GM12878 (cell line): ENCODE data around the gene TOM1L2. TPM values are rescaled to one million over a fixed set of nuclear protein-coding genes. Genes with fewer than 3 reads are reported as not detected.

Experiments used
- ASH2L ChIP-seq: fragments of 300-600, 200-600 bp; sonication (generic); IDR thresholded peaks from 2 replicates; pipeline ENCODE4 v1.6.1; 2017; ENCODE audit warnings: low read depth, mild to moderate bottlenecking, borderline replicate concordance
- ATF7 ChIP-seq: fragments of 450-650 bp; IDR thresholded peaks from 2 replicates; pipeline ENCODE4 v1.6.1; 2016; ENCODE audit warnings: low read depth, mild to moderate bottlenecking
- CBX3 ChIP-seq: fragments of 200-600 bp; sonication (generic); IDR thresholded peaks from 2 replicates; pipeline ENCODE4 v1.6.1; 2016; ENCODE audit warnings: low read depth, borderline replicate concordance
- CTCF ChIP-seq, 3 experiments: IDR thresholded peaks in 2 of 3; conservative IDR thresholded peaks in 1 of 3; 2 replicates each; pipeline ENCODE4 v1.5.1; 2011; ENCODE audit warnings: low read depth in 3 of 3, low read length in 3 of 3, mild to moderate bottlenecking in 3 of 3, control low read depth in 2 of 3, moderate library complexity in 2 of 3, inconsistent platforms in 1 of 3, mixed read lengths in 1 of 3; ENCODE audit not compliant: control insufficient read depth in 2 of 3, insufficient read depth in 1 of 3; ENCODE audit errors: extremely low read depth in 1 of 3
- GATAD2B ChIP-seq: fragments of 450-650 bp; conservative IDR thresholded peaks from 2 replicates; pipeline ENCODE4 v1.6.1; 2017; ENCODE audit warnings: low read depth, mild to moderate bottlenecking, moderate library complexity
- HDAC6 ChIP-seq: fragments of 200-600 bp; sonication (generic); IDR thresholded peaks from one replicate; pipeline ENCODE4 v1.8.0; 2017; ENCODE audit warnings: antibody characterized with exemption; ENCODE audit not compliant: unreplicated experiment
- IKZF1 ChIP-seq: fragments of 450-650 bp; conservative IDR thresholded peaks from 2 replicates; pipeline ENCODE4 v1.6.1; 2017; ENCODE audit warnings: antibody characterized with exemption, mild to moderate bottlenecking
- LARP7 ChIP-seq: fragments of 450-650 bp; IDR thresholded peaks from 2 replicates; pipeline ENCODE4 v1.6.1; 2017; ENCODE audit warnings: mild to moderate bottlenecking
- MEF2A ChIP-seq: IDR thresholded peaks from 2 replicates; pipeline ENCODE4 v1.6.1; 2011; ENCODE audit warnings: low read depth, mild to moderate bottlenecking, low read length, moderate library complexity; ENCODE audit not compliant: insufficient read depth
- MLLT1 ChIP-seq: fragments of 450-650 bp; IDR thresholded peaks from 2 replicates; pipeline ENCODE4 v1.6.1; 2016; ENCODE audit warnings: mild to moderate bottlenecking
- MYB ChIP-seq: fragments of 150-350 bp; IDR thresholded peaks from 2 replicates; pipeline ENCODE4 v1.6.1; 2014; ENCODE audit warnings: mild to moderate bottlenecking, low read depth, low read length, borderline replicate concordance
- MYC ChIP-seq: IDR thresholded peaks from 2 replicates; pipeline ENCODE4 v1.6.1; 2011; ENCODE audit warnings: mild to moderate bottlenecking, low read length, moderate library complexity, inconsistent platforms; ENCODE audit not compliant: insufficient read depth, insufficient replicate concordance, insufficient read length, severe bottlenecking
- NFXL1 ChIP-seq: fragments of 450-650 bp; IDR thresholded peaks from 2 replicates; pipeline ENCODE4 v1.6.1; 2017; ENCODE audit warnings: antibody characterized with exemption, mild to moderate bottlenecking, borderline replicate concordance
- NR2F1 ChIP-seq: fragments of 450-650 bp; conservative IDR thresholded peaks from 2 replicates; pipeline ENCODE4 v1.6.1; 2017; ENCODE audit warnings: mild to moderate bottlenecking
- POLR2AphosphoS2 ChIP-seq: IDR thresholded peaks from 2 replicates; pipeline ENCODE4 v1.6.1; 2011; ENCODE audit warnings: low read depth, mild to moderate bottlenecking, low read length, improper control_type of control experiment, moderate library complexity
- RCOR1 ChIP-seq: conservative IDR thresholded peaks from 2 replicates; pipeline ENCODE4 v1.6.1; 2012; ENCODE audit warnings: low read depth, low read length, improper control_type of control experiment
- RELA ChIP-seq: fragments of 450-650 bp; IDR thresholded peaks from 2 replicates; pipeline ENCODE4 v1.8.0; 2014; ENCODE audit warnings: borderline replicate concordance; ENCODE audit not compliant: partially characterized antibody
- RFX5 ChIP-seq: IDR thresholded peaks from 2 replicates; pipeline ENCODE4 v1.6.1; 2011; ENCODE audit warnings: low read depth, low read length, improper control_type of control experiment
- TAF1 ChIP-seq: IDR thresholded peaks from 2 replicates; pipeline ENCODE4 v1.6.1; 2011; ENCODE audit warnings: mild to moderate bottlenecking, low read depth, low read length, borderline replicate concordance
- USF1 ChIP-seq: IDR thresholded peaks from 2 replicates; pipeline ENCODE4 v1.6.1; 2011; ENCODE audit warnings: borderline replicate concordance, low read depth, mild to moderate bottlenecking, moderate library complexity, mixed read lengths, low read length; ENCODE audit not compliant: insufficient read depth; ENCODE audit errors: extremely low read length
- YBX1 ChIP-seq: fragments of 450-650 bp; IDR thresholded peaks from 2 replicates; pipeline ENCODE4 v1.6.1; 2016; ENCODE audit warnings: antibody characterized with exemption
- ZBED1 ChIP-seq: IDR thresholded peaks from 2 replicates; pipeline ENCODE4 v1.6.1; 2016; ENCODE audit warnings: borderline replicate concordance
- polyA plus RNA-seq, 11 experiments: library from polyadenylated mRNA; depleted of rRNA in 4 of 11; unstranded in 6 of 11; stranded (reverse) in 5 of 11; fragments of >200 nt; fragmentation: Nextera tagmentation in 4 of 11; fragmentation: Illumina TruSeq in 1 of 11; extraction: Ambion mirVana in 4 of 11; extraction: Trizol in 1 of 11; gene quantifications; 1 replicate in 1 of 11; 2 replicates in 10 of 11; pipeline versions ENCODE4 v1.2.1 to v1.2.3, GENCODE V29; 2011 to 2016; ENCODE audit warnings: inconsistent platforms in 2 of 11, missing spikeins in 2 of 11, low read depth in 1 of 11
- total RNA-seq, 4 experiments: library from RNA; depleted of rRNA in 3 of 4; stranded (reverse); fragments of >200 nt in 3 of 4; fragmentation: Illumina TruSeq in 1 of 4; extraction: Trizol in 1 of 4; gene quantifications; 2 replicates each; pipeline versions ENCODE4 v1.2.1 to v1.2.3, GENCODE V29; 2013 to 2021
- TF ChIP-seq, protein P1 (sequence below): fragments of 450-650 bp; IDR thresholded peaks from 2 replicates; pipeline ENCODE4 v1.6.1; 2017; ENCODE audit warnings: mild to moderate bottlenecking, moderate library complexity

The TOM1L2 gene
- total and polyA plus RNA-seq, 10 of the 15 experiments (the other 5 are each of a cell fraction or from before 2014, with no cell fraction given), result 0.19 to 19.2 (median 8.1) TPM

- TF ChIP-seq TAF1, result peak; percentile 62; the same call in 1 of the 2 replicates
- TF ChIP-seq MLLT1, result no peak
- no peak for TF ChIP-seq MYC
- no peak for TF ChIP-seq CBX3
- TF ChIP-seq RELA, result no peak
- TF ChIP-seq ASH2L, result no peak
- no peak for TF ChIP-seq NFXL1
- no peak for TF ChIP-seq CTCF (IDR thresholded peaks at IDR 0.05 in 2 of 3, conservative IDR thresholded peaks at IDR 0.05 in 1 of 3; ENCODE audit: control insufficient read depth in 2 of 3, extremely low read depth in 1 of 3, insufficient read depth in 1 of 3, low read depth in 3 of 3, low read length in 3 of 3)
- TF ChIP-seq IKZF1, result peak; percentile 72
- TF ChIP-seq RFX5, result peak; percentile 49; the same call in 1 of the 2 replicates
- TF ChIP-seq HDAC6, result no peak
- peak; percentile 52 for TF ChIP-seq NR2F1
- no peak for TF ChIP-seq YBX1
- TF ChIP-seq MEF2A, result no peak
- no peak for TF ChIP-seq POLR2AphosphoS2
- TF ChIP-seq RCOR1, result no peak
- TF ChIP-seq GATAD2B, result peak; percentile 92
- TF ChIP-seq ZBED1, result no peak
- peak; percentile 94 for TF ChIP-seq ATF7
- peak; percentile 3 for TF ChIP-seq USF1
- TF ChIP-seq, protein P1, sequence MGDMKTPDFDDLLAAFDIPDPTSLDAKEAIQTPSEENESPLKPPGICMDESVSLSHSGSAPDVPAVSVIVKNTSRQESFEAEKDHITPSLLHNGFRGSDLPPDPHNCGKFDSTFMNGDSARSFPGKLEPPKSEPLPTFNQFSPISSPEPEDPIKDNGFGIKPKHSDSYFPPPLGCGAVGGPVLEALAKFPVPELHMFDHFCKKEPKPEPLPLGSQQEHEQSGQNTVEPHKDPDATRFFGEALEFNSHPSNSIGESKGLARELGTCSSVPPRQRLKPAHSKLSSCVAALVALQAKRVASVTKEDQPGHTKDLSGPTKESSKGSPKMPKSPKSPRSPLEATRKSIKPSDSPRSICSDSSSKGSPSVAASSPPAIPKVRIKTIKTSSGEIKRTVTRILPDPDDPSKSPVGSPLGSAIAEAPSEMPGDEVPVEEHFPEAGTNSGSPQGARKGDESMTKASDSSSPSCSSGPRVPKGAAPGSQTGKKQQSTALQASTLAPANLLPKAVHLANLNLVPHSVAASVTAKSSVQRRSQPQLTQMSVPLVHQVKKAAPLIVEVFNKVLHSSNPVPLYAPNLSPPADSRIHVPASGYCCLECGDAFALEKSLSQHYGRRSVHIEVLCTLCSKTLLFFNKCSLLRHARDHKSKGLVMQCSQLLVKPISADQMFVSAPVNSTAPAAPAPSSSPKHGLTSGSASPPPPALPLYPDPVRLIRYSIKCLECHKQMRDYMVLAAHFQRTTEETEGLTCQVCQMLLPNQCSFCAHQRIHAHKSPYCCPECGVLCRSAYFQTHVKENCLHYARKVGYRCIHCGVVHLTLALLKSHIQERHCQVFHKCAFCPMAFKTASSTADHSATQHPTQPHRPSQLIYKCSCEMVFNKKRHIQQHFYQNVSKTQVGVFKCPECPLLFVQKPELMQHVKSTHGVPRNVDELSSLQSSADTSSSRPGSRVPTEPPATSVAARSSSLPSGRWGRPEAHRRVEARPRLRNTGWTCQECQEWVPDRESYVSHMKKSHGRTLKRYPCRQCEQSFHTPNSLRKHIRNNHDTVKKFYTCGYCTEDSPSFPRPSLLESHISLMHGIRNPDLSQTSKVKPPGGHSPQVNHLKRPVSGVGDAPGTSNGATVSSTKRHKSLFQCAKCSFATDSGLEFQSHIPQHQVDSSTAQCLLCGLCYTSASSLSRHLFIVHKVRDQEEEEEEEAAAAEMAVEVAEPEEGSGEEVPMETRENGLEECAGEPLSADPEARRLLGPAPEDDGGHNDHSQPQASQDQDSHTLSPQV, result no peak
- TF ChIP-seq LARP7, result peak; percentile 92; the same call in 1 of the 2 replicates
- no peak for TF ChIP-seq MYB
Observed at GRCh38 chr17:17836250-17836817, 135.9 kb downstream of the TOM1L2 start (continued).
